Loucy (cell line): ENCODE results near the gene POLD3.

Experiments
- CTCF ChIP-seq: fragments of 200-600 bp; sonication (generic); conservative IDR thresholded peaks from 2 replicates; pipeline ENCODE4 v1.5.1; 2014; ENCODE audit warnings: mild to moderate bottlenecking, antibody characterized with exemption, low read length
- EZH2phosphoT487 ChIP-seq: fragments of 200-600 bp; IDR thresholded peaks from 2 replicates; pipeline ENCODE4 v1.6.1; 2018; ENCODE audit warnings: antibody characterized with exemption, mild to moderate bottlenecking, moderate library complexity, borderline replicate concordance

GRCh38 chr11:74650498-74650897, 58.1 kb downstream of the POLD3 start:
- TF ChIP-seq CTCF (no peak), EZH2phosphoT487 (no peak)
